Colonic mucosa (tissue), 4 donors: ENCODE data around the gene SMARCA2. TPM values are rescaled to one million over a fixed set of nuclear protein-coding genes. Genes with fewer than 3 reads are reported as not detected.
A peak's percentile ranks its signal among the peaks of the same experiment; 100 is the strongest.

Experiments
- DNase-seq: peaks from one replicate; pipeline ENCODE4 v3.0.0-alpha.2; 2020
- H3K27ac ChIP-seq: fragments of 200-600 bp; one replicate; pipeline ENCODE4 v1.8.0; 2021
- H3K27me3 ChIP-seq: fragments of 200-600 bp; one replicate; pipeline ENCODE4 v1.8.0; 2021
- H3K36me3 ChIP-seq: fragments of 200-600 bp; one replicate; pipeline ENCODE4 v1.8.0; 2021
- H3K4me1 ChIP-seq: fragments of 200-600 bp; one replicate; pipeline ENCODE4 v1.8.0; 2021; ENCODE audit warnings: mild to moderate bottlenecking
- H3K4me3 ChIP-seq: fragments of 200-600 bp; one replicate; pipeline ENCODE4 v1.8.0; 2021
- H3K9ac ChIP-seq, 2 donors: one replicate each; pipeline ENCODE4 v1.7.0; 2013; ENCODE audit warnings: control low read depth in 2 of 2, low read depth in 2 of 2, low read length in 2 of 2
- H3K9me3 ChIP-seq: fragments of 200-600 bp; one replicate; pipeline ENCODE4 v1.8.0; 2021
- CTCF ChIP-seq: fragments of 200-600 bp; IDR thresholded peaks from one replicate; pipeline ENCODE4 v1.8.0; 2022; ENCODE audit warnings: antibody characterized with exemption, mild to moderate bottlenecking
- intact Hi-C: fragments of 100-400 bp; cut with DNase I; formaldehyde crosslinking; loops from one replicate; pipeline ENCODE4 v1.14.1; 2022
- total RNA-seq, 2 donors: library from RNA; stranded (reverse); fragmentation: NEBNext Ultra II Directional in 1 of 2; extraction: Animal tissue kit (Norgen Biotek cat#: 25700) in 1 of 2; gene quantifications; one replicate each; pipeline ENCODE4 v1.2.1, GENCODE V29; 2021
- donor health status: healthy.
- donor health status: DM: no; HTN: no; CAD: no.
- donor health status: DM: no; HTN: no; CAD: no.

Gene SMARCA2
- total RNA-seq, 2 donors from 2014 or later: 89.4 to 97.0 TPM

- H3K27me3 ChIP-seq: no peaks in the 10 kb centered on the region
- H3K36me3 ChIP-seq: no peaks in the 10 kb centered on the region
- no peak for TF ChIP-seq CTCF
- H3K4me3 ChIP-seq: no peak overlapping the region
- no peak overlapping the region for H3K27ac ChIP-seq
- H3K9ac ChIP-seq: no peak overlapping the region
- no peak for DNase-seq
- no peaks in the 10 kb centered on the region for H3K4me1 ChIP-seq
- no peaks in the 10 kb centered on the region for H3K9me3 ChIP-seq
- intact Hi-C loops: loop anchor here (10.0 kb wide), 1 partner anchor 489 kb away; no protein-coding TSS in a partner anchor
These were observed 220.5 kb downstream of the SMARCA2 start for GRCh38 chr9:2235623-2236022.

GRCh38 chr9:2236850-2237249 lies 221.7 kb downstream of the SMARCA2 start:
- TF ChIP-seq CTCF: no peak
- intact Hi-C loops: loop anchor here (10.0 kb wide), 1 partner anchor 488 kb away; no protein-coding TSS in a partner anchor
- Histone ChIP-seq H3K9me3 (no peaks in the 10 kb centered on the region), H3K9ac (no peak overlapping the region), H3K27ac (no peak overlapping the region), H3K36me3 (no peaks in the 10 kb centered on the region), H3K4me1 (no peaks in the 10 kb centered on the region), H3K4me3 (no peak overlapping the region), H3K27me3 (no peaks in the 10 kb centered on the region)
- DNase-seq: no peak

- H3K27me3 ChIP-seq: no peaks in the 10 kb centered on the region
- H3K36me3 ChIP-seq: no peaks in the 10 kb centered on the region
- peak; percentile 19 for TF ChIP-seq CTCF
- peak; percentile 22 for DNase-seq
- intact Hi-C loops: no loop called here
- peak overlapping the region; percentile 37 for H3K4me3 ChIP-seq
- no peaks in the 10 kb centered on the region for H3K4me1 ChIP-seq
- H3K9me3 ChIP-seq: no peaks in the 10 kb centered on the region
- H3K9ac ChIP-seq: peak overlapping the region in 1 of 2 donors; percentile 77
- no peak overlapping the region for H3K27ac ChIP-seq
These were observed 226.3 kb downstream of the SMARCA2 start for GRCh38 chr9:2241461-2241835.

- peak; percentile 2 for TF ChIP-seq CTCF
- peak overlapping the region; percentile 37 for H3K4me3 ChIP-seq
These were observed 226.9 kb downstream of the SMARCA2 start for GRCh38 chr9:2241836-2242741.

GRCh38 chr9:2242831-2243330 lies 227.7 kb downstream of the SMARCA2 start:
- Histone ChIP-seq H3K9ac (peak overlapping the region in 1 of 2 donors; percentile 77), H3K4me3 (peak overlapping the region; percentile 37), H3K36me3 (no peaks in the 10 kb centered on the region), H3K9me3 (no peaks in the 10 kb centered on the region), H3K27ac (no peak overlapping the region), H3K27me3 (no peaks in the 10 kb centered on the region), H3K4me1 (no peaks in the 10 kb centered on the region)
- no peak for TF ChIP-seq CTCF
- DNase-seq: peak; percentile 20
- intact Hi-C loops: no loop called here

More at GRCh38 chr9:2241836-2242741, 226.9 kb downstream of the SMARCA2 start:
- Histone ChIP-seq H3K36me3 (no peaks in the 10 kb centered on the region), H3K9ac (peak overlapping the region; percentile 54 to 77), H3K9me3 (no peaks in the 10 kb centered on the region), H3K27me3 (no peaks in the 10 kb centered on the region), H3K27ac (peak overlapping the region; percentile 35), H3K4me1 (no peaks in the 10 kb centered on the region)
- DNase-seq: peak; percentile 82
- intact Hi-C loops: no loop called here
